ENCODE results near the gene SZT2.
"Not testable (repeated sequence)": the region's sequence is repeated elsewhere in the genome, so short reads cannot be mapped to it uniquely, and the experiment has no call there.

SZT2 gene

DNA sequence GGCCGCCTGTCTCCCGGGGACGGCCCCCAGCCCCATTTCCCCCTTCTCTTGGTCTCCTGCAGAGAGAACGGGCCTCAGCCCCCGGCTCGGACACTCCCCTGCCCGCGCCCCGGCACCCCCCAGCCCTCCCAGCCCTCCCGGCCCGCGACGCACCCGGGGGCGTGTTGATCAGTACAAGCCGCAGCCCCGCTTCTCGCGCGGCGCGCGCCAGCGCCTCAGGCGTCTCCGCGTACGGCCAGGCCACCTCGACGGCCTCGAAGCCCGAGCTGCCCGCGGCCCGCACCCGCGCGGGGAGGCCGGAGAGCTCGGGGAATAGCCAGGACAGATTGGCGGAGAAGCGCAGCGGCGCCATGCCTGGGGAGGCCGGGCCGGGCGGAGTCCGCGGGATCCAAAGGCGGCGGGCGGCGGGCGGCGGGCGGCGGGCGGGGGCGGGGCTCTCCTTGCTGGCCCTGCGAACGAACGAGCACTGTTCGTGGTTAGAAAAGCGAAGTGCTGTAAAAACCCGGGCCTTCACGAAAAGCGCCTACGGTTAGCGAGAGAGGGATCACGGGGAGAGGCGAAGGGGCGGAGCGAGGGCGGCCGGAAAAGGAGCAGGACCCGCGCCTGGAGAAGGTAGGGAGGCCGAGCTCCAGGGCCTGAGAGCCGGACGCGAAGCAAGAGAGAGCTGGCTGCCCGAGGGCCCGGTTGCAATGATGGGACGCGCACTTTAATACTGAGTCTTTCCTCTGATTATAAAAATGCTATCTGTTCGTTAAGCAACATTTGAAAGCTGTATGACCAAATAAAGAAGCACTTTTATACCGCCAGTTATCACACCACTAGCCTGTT, 64.0 kb downstream of the SZT2 start, which contains the start of gene HYI:
HYI (minus strand) TSS at position 490 of the 828 bp plus-strand sequence; CDS start at position 352, 138 bp downstream.
- FAIRE-seq (no peak), DNase-seq (ENCODE audit: low spot score) (no peak)

DNA sequence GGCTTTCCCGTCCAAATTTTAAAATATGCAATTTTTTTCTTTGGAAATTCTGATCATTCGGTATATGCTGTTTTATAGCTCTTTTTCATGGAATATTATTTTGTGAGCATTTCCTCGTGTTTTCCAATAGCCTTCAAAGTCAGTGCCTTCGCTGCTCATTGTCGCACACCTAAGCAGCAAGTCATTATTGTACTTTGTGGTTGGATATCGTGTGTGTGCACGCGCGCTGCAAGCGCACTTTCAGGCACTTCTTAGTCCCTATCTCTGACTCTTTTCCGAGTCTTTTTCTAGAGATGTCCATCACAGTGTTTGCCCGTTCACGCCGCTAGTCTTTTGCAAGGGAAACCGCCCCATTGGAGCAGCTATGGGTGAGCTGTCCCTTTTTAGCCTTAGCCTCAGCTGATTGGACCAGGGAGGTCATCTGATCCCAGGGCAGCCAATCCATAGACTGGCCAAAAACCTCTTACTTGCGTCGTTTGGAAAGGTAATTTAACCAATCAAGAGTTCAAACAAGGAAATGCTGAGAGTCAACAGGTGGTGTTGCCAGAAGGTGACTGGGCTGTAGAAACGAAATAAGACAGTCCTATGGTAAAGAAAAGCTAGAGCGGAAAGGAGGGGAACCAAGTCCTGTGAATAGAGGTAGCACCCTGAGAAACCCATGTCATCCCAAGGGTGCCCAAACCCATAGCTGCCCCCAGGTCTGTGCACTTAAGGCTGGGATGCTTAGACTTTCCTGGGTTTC, 64.7 kb downstream of the SZT2 start:
- no peak for FAIRE-seq

DNA sequence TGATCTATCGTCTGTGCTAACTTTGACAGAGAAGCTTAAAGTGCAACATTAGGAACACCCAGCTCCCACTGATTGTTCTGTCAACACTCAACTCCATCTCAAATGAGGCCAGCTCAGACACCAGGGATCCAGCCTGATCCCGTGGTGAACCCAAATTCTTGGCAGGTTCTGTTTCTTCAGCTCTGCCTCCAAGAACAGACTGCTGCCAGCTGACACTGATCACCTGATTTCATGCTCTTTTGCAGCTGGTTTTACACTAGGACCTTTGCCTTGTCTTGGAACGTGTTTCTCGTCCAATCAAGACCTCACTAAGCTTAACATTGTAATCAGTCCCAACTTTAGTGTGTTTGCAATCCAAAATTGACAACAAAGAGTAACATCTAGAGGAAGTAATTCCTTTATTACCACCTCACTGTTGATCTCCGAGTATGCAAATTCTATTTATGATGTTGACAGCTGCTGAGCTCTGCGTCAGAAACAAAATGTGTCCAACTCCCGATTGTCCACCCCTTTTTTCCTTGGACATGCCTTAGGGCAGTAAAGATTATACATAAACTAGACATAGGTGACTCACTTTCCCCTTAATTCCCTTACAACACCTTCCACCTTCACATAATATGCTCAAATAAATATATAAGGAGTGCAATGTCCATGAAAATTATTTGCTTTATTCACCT, 65.7 kb downstream of the SZT2 start:
- FAIRE-seq, result peak; percentile 13

More for the DNA sequence above, 64.7 kb downstream of the SZT2 start:
- no peak for DNase-seq (ENCODE audit: low spot score)

DNA sequence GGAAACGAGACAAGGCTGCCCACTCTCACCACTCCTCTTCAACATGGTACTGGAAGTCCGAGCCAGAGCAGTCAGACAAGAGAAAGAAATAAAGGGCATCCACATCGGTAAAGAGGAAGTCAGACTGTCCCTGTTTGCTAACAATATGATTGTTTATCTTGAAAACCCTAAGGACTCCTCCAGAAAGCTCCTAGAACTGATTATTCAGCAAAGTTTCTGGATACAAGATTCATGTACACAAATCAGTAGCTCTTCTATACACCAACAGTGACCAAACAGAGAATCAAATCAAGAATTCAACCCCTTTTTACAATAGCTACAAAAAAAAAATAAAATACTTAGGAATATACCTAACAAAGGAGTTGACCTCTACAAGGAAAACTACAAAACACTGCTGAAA, 68.7 kb downstream of the SZT2 start:
- DNase-seq (ENCODE audit: low spot score); FAIRE-seq: not testable (repeated sequence)

More for the DNA sequence above, 65.7 kb downstream of the SZT2 start:
- DNase-seq (ENCODE audit: low spot score), result no peak

DNA sequence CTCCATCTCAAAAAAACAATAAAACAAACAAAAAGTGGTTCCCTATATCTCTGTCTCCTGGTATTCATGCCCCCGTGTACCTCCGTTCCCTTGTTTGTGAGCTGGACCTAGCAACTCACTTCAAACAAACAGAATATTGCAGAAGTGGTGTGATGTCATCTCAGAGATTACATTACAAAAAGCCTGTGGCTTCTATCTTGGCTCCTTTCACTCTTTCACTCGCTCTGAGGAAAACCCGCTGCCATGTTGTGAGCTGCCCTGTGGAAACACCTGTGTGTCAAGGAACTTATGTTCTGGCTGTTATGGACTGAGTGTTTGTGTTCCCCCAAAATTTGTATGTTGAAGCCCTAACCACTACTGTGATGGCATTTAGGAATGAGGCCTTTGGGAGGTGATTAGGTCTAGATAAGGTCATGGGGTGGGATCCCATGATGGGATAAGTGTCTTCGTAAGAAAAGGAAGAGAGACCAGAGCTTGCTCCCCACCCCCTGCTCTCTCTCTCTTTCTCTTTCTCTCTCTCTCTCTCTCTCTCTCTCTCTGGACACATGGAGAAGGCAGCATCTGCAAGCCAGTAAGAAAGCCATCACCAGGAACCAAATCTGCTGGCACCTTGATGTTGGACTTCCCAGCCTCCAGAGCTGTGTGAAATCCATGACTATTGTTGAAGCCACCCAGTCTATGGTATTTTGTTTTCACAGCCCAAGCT, 71.4 kb downstream of the SZT2 start:
- DNase-seq (ENCODE audit: low spot score) (no peak), FAIRE-seq (no peak)

DNA sequence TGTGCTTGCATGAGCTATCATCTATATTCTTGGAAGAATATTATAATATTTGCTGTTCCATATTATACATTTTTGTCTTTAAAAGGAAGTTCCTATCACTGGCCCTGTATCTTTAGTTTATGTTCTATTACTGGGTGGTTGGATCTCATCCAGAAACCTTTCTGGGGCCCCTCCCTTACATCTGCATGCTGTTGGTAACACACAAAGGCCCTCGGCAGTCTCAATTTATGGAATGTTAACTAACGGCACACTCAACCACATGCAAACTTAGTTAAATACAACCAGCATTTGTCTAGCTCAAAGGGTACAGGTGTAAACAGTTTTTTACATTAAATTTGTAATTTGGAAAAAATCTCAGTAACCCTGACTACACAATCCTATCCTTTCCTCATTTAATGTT, 73.8 kb downstream of the SZT2 start:
- FAIRE-seq (no peak), DNase-seq (ENCODE audit: low spot score) (no peak)

DNA sequence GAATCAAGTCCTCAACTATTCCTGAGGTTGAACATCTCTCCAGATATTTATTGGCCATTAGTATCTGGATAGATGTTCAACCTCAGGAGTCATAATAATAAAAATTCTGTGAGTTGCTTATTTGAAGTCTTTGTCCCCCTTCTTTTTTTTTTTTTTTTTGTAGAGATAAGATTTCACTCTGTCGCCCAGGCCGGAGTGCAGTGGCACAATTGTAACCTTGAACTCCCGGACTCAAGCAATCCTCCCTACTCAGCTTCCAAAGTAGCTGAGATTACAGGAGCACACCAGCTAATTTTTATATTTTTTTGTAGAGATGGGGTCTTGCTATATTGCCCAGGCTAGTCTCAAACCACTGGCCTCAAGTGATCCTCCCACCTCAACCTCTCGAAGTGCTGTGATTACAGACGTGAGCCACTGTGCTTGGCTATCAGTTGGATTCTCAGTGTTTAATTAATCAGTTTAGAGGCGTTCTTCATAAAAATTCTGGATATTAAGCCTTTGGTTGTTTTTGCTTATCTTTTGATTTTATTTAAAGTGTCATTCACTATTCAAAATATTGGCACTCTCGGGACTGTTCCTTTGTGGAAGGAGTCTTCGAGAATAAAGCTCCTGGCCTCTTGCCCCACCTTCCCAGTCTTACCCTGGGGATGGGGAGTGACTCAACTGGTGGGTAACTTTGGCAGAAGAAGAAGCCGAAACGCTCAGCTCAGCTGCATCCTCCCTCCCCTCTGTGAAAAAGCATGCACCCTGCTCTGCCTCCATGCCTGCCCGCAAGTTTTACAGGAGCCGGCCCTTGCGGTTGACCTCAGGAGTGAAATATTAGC, 75.2 kb downstream of the SZT2 start:
- FAIRE-seq, result no peak
- DNase-seq (ENCODE audit: low spot score), result peak; percentile 77

DNA sequence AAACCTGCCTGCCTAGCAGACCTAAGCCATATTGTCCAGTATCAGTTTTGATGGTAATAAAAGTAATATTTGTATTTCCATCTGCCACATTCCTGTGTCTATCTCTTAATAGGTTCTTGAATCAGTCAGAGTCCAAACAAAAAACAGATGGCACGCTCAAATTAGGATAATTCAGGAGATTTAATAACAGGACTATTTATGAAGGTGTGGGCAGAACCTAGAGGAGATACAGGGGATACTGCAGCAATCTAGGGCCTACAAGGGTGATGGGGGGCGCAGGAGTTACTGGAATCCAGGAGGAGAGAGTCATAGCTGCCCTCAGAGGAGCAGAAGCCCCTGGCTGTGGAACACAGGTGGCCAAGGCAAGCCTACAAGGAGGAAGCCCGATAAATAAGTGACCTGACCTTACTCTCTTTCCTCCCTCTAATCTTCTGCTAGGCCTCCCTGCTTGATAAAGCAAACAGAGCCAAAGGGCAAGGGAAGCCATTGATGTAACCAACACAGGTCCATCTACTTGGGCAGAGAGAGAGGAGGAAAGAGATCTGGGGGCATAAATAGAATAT, 75.9 kb downstream of the SZT2 start:
- DNase-seq (ENCODE audit: low spot score), result no peak
- FAIRE-seq, result no peak

DNA sequence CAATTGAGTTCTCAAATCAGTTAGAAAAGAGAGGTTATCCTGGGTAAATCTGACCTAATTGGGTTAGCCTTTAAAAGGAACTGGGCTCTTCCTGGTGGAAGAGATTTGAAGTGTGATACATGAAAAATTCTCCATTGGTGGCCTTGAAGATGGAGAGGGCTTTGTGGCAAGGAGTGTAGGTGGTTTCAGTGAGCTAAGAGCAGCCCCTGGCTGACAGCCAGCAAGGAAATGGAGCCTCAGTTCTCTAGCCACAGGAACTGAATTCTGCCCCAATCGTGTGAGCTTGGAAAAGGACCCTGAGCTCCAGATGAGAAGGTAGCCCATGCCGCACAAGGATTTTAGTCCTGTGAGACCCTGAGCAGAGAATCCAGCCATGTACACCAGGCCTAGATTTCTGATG, 76.7 kb downstream of the SZT2 start:
- FAIRE-seq (no peak), DNase-seq (ENCODE audit: low spot score) (peak; percentile 38)

DNA sequence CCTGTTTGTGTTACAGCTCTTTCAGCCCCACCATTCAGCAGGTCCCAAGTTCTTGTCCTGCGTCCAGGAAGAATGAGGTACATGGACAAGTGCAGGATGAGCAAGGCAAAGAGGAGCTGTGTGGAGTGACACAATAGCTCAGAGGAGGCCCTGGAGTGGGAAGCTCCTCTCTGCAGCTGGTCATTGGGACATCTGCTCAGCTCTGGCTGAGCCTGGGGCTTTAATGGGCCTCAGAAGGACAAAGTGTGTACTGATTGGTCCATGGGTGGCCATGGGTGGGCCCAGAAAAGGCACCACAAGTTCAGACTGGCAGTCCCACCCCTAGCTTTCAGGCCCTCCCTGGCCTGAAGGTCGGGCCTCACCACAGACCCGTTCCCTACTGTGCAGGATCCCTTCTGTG, 78.7 kb downstream of the SZT2 start:
- FAIRE-seq, result no peak

DNA sequence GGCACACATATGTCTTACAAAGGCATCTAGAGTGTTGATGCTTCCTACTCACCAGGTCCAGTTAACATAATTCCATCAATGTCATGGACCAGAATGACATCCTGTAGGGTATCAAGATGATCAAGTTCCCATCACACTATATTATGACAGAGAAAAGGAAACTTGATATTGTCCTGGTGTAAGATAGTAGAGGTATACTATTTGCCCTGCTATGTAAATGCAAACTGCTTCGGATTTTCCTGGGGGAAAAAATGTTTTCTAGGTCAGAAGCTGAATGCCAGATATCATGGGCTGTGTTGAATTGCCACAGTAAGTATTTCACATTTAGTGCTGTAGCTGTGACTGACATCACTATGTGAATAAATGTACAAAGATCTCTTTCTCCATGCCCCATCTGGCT, 80.2 kb downstream of the SZT2 start:
- FAIRE-seq (no peak), DNase-seq (ENCODE audit: low spot score) (no peak)

More for the DNA sequence above, 78.7 kb downstream of the SZT2 start:
- no peak for DNase-seq (ENCODE audit: low spot score)

DNA sequence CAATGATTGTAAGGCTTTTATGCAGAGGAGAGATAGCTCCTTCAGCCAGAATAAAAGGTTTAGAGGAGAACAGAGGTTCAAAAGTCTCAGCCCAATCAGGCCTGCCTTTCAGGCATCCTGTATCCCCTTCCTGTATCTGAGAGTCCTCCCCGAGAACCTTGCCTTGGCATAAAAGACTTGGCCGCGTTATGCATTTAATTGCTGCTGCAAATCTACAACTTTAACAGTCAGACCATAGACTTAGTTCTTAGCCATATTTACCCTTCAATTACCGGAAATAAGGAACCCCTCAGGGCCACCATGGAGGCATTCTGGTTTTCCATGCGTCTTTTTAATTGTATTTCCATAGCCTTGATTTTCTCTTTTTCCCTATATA, 82.4 kb downstream of the SZT2 start:
- no peak for FAIRE-seq

DNA sequence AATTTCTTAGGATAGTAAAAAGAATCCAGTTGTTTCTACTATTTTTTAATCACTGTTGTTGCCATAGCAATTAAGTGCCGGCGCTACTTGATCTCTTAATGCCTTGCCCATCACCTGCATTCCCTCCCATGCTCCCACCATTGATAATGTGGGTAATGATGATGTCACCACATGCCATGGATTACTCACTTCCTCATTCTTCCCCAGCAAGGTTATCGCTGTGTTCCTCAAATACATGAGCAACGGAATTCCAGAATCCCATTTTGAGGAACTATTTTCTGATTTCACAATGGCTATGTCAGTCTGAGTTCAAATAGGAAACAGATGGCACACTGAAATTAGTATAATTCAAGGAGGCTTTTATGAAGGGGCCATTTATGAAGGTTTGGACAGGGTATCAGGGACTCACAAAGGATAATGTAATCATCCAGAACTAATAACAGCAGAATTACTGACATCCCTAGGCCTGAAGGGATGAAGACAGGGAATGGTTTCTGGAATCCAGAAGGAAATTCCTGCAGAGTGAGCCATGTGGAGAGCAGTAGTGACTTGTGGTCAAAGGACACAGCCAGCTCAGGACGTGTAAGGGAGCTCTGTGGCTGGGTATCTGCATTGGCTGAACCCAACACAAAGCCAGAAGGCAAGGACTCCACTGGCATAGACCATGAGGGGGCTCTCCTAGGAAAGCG, 82.9 kb downstream of the SZT2 start:
- peak; percentile 100 for FAIRE-seq

More for the DNA sequence above, 82.4 kb downstream of the SZT2 start:
- DNase-seq (ENCODE audit: low spot score), result no peak

DNA sequence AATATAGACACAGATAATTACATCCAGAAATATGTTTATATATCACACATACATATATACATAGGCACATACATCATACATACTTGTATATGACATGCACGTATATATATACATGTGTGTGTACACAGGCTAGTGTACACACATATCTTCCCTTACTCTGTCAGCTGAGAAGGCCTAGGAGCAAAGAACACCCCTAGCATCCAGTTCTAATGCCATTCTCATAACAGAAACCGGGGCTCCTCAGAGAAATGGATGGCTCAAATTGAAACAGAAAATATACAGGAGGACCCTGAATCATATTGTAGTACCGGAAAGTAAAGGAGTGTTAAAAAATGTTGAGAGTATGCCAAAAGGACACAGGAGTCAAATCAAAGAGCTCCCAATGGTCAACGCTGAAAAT, 83.8 kb downstream of the SZT2 start:
- DNase-seq (ENCODE audit: low spot score) (no peak), FAIRE-seq (peak; percentile 37)

More for the DNA sequence above, 82.9 kb downstream of the SZT2 start:
- DNase-seq (ENCODE audit: low spot score), result peak; percentile 74

DNA sequence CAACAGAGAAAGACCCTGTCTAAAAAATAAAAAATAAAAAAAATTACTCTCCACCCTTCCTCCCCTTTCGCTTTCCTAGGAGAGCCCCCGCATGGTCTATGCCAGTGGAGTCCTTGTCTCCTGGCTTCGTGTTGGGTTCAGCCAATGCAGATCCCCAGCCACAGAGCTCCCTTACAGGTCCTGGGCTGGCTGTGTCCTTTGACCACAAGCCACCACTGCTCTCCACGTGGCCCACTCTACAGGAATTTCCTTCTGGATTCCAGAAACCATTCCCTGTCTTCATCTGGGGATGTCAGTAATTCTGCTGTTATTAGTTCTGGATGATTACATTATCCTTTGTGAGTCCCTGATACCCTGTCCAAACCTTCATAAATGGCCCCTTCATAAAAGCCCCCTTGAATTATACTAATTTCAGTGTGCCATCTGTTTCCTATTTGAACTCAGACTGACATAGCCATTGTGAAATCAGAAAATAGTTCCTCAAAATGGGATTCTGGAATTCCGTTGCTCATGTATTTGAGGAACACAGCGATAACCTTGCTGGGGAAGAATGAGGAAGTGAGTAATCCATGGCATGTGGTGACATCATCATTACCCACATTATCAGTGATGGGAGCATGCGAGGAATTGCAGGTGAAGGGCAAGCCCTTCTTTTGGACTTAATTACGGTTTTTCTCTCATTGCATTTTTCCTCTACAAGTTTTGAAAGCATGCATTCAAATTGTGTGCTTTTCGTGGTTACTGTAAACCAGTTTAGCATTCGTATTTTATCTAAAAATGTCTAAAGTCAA, 86.1 kb downstream of the SZT2 start:
- peak; percentile 97 for FAIRE-seq
- DNase-seq (ENCODE audit: low spot score), result peak; percentile 51

DNA sequence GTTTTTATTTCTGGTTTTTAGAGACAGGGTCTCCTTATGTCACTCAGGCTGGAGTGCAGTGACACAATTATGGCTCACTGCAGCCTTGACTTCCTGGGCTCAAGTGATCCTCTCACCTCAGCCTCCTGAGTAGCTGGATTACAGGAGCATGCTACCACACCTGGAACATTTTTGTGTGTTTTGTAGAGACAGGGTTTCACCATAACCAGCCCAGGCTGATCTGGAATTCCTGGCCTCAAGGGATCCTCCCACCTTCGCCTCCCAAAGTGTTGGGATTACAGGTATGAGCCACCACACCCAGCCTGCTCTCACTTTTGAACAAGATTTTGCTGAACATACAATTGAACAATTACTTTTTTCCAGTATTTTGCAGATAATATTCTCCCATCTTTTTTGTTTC, 88.0 kb downstream of the SZT2 start:
- DNase-seq (ENCODE audit: low spot score) (no peak), FAIRE-seq (no peak)

DNA sequence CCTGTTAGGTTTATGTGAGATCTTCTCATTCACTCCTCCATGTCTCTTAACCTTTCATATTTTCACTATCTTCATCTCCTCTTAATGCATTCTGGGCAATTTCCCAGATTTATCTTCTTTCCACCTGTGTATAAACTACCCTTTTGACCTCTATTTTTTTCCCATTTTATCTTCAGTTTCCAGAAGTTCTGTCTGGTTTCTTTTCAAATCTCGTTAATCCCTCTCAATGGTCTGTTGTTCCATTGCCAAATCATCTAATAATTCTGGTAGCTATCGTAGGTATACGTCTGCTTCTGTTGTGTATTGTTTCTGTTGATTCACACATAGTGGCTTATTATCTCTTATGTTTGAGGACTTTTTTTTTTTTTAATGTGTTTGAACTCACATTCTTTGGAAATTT, 89.7 kb downstream of the SZT2 start:
- DNase-seq (ENCODE audit: low spot score), result no peak
- FAIRE-seq, result no peak

DNA sequence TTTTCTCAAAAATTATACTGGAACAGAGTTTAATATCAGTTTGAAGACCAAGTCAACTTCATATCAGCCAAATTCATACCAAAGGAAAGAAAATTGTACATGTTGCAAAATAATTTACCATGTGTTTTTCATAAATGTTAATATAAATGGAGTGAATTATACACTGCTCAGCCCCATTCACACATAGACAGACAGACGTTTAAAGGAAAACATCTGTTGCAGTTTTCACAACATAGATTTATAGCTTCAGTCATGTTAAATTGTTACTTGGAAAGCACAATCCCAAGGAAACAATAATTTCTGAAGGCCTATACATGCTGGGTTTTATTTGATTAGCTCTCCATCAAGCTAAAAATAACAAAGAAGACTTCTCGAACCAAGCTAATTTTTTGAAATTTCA, 91.8 kb downstream of the SZT2 start:
- no peak for DNase-seq (ENCODE audit: low spot score)
- no peak for FAIRE-seq

DNA sequence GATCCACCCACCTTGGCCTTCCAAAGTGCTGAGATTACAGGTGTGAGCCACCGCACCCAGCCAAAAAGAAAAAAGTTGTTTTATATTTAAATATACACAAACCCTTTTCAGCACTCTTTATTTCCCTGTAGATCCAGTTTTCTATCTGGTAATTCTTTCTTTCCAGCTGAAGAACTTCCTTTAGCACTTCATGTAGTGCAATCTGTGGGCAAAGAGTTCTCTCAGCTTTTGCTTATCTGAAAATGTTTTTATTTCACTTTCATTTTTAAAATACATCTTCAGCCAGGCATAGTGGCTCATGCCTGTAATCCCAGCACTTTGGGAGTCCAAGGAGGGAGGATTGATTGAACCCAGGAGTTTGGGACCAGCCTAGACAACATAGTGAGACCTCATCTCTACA, 92.5 kb downstream of the SZT2 start:
- no peak for DNase-seq (ENCODE audit: low spot score)
- FAIRE-seq, result no peak

All from urothelium cell line (cell line).